Right lobe of liver (tissue), 6 donors: ENCODE results near the gene LDLRAD4. TPM values are rescaled to one million over a fixed set of nuclear protein-coding genes. Genes with fewer than 3 reads are reported as not detected.
A peak's percentile ranks its signal among the peaks of the same experiment; 100 is the strongest.

ENCODE experiments used
- ATAC-seq, 4 donors: fragments of 200-7000 bp; cut with Tn5 transposase; one replicate each; pipeline ENCODE4 v1.9.1; 2020; ENCODE audit warnings: mild to moderate bottlenecking in 4 of 4, moderate library complexity in 4 of 4
- DNase-seq, 3 donors: peaks; one replicate each; pipeline ENCODE4 v3.0.0-alpha.2; 2020
- H3K27ac ChIP-seq, 3 donors: fragments of 200-600 bp; one replicate each; pipeline ENCODE4 v1.8.0; 2022
- H3K27me3 ChIP-seq, 2 donors: fragments of 200-600 bp; one replicate each; pipeline ENCODE4 v1.8.0; 2022
- H3K36me3 ChIP-seq, 4 donors: fragments of 200-600 bp; sonication (generic) in 1 of 4; one replicate each; pipeline versions ENCODE4 v1.5.1 to v1.8.0; 2017 to 2022; ENCODE audit warnings: control low read depth in 1 of 4
- H3K4me1 ChIP-seq, 4 donors: fragments of 200-600 bp; sonication (generic) in 1 of 4; one replicate each; pipeline versions ENCODE4 v1.5.1 to v1.8.0; 2017 to 2022; ENCODE audit warnings: control low read depth in 1 of 4
- H3K4me3 ChIP-seq, 3 donors: fragments of 200-600 bp; one replicate each; pipeline ENCODE4 v1.8.0; 2022
- H3K9me3 ChIP-seq, 4 donors: fragments of 200-600 bp; sonication (generic) in 1 of 4; one replicate each; pipeline versions ENCODE4 v1.5.1 to v1.8.0; 2017 to 2022; ENCODE audit warnings: control low read depth in 1 of 4
- POLR2A ChIP-seq: fragments of 450-650 bp; IDR thresholded peaks from one replicate; pipeline ENCODE4 v1.6.1; 2017; ENCODE audit warnings: antibody characterized with exemption, mild to moderate bottlenecking
- WGBS: methylation state at CpG from one replicate; pipeline ENCODE4 v1.1.6; 2018; ENCODE audit warnings: low coverage, low lambda C conversion rate; ENCODE audit not compliant: insufficient coverage; ENCODE audit errors: missing lambda C conversion rate; 5-methylcytosine and 5-hydroxymethylcytosine counted together
- intact Hi-C, 2 donors: fragments of 100-400 bp; cut with DNase I; formaldehyde crosslinking; loops; one replicate each; pipeline versions ENCODE4 v1.11.2 to v1.14.1; 2022
- total RNA-seq, 6 experiments: library from RNA; depleted of rRNA in 2 of 6; stranded (reverse); fragments of >200 nt in 2 of 6; fragmentation: NEBNext Ultra II Directional in 3 of 6; extraction: Animal tissue kit (Norgen Biotek cat#: 25700) in 3 of 6; gene quantifications; one replicate each; pipeline versions ENCODE4 v1.1.0 to v1.2.4, GENCODE V29; 2016 to 2023
- TF ChIP-seq, protein P1 (sequence below), 4 donors: fragments of 200-600 bp in 3 of 4; fragments of 450-650 bp in 1 of 4; IDR thresholded peaks; one replicate each; pipeline versions ENCODE4 v1.5.1 to v1.8.0; 2016 to 2022; ENCODE audit warnings: antibody characterized with exemption in 4 of 4, mild to moderate bottlenecking in 2 of 4
- donor health status: DM: no; HTN: yes; CAD: no.
- donor health status: DM: no; HTN: no; CAD: no.
- donor health status: DM: no; HTN: no; CAD: no.
- donor health status: DM: no; HTN: yes; CAD: no.
- donor health status: DM: no; HTN: yes; CAD: no.

LDLRAD4 gene
- total RNA-seq, 6 experiments from 2014 or later: 10.6 to 66.4 (median 18.7) TPM

DNA sequence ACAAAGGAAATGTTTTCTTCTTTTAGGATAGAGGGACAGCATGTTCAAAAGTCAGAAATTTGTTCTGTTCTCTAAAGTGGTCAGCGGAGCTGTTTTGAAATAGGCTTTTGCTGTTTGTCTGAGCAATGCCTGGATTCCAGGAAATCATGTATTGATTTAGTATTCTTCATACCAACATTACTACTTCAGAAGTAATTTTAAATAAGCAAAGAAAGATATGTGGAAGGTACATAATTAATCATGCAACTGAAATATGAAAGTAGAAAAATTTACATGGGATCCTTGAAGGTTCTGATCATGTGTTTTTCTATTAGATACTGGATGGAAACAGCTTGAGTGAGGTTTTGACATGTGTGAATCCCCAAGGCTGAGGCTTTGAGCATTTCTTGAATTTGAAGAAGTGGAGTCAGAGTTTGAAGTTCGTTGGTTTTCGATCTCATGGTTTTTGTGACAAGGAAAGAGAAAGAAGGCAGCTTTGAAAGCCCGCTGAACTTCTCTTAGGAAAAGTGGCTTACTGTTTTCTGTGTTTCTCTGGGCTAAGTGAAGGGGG, 220.0 kb downstream of the LDLRAD4 start:
- no peak for DNase-seq
- Histone ChIP-seq H3K9me3 (no peaks in the 10 kb centered on the region), H3K4me1 (peaks cover 0 to 50% (median 20%) of the 10 kb centered on the region in 4 donors), H3K4me3 (no peak overlapping the region), H3K27me3 (no peaks in the 10 kb centered on the region), H3K36me3 (no peaks in the 10 kb centered on the region), H3K27ac (peak overlapping the region in 2 of 3 donors; percentile 21 to 86)
- intact Hi-C loops: no loop called here
- peak in 2 of 4 donors; percentile 19 to 34 for ATAC-seq
- WGBS: 8% methylated on average over 2 of the region's 4 CpGs
- TF ChIP-seq, protein P1, sequence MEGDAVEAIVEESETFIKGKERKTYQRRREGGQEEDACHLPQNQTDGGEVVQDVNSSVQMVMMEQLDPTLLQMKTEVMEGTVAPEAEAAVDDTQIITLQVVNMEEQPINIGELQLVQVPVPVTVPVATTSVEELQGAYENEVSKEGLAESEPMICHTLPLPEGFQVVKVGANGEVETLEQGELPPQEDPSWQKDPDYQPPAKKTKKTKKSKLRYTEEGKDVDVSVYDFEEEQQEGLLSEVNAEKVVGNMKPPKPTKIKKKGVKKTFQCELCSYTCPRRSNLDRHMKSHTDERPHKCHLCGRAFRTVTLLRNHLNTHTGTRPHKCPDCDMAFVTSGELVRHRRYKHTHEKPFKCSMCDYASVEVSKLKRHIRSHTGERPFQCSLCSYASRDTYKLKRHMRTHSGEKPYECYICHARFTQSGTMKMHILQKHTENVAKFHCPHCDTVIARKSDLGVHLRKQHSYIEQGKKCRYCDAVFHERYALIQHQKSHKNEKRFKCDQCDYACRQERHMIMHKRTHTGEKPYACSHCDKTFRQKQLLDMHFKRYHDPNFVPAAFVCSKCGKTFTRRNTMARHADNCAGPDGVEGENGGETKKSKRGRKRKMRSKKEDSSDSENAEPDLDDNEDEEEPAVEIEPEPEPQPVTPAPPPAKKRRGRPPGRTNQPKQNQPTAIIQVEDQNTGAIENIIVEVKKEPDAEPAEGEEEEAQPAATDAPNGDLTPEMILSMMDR (IDR thresholded peaks at IDR 0.05): no peak
- TF ChIP-seq POLR2A: no peak

DNA sequence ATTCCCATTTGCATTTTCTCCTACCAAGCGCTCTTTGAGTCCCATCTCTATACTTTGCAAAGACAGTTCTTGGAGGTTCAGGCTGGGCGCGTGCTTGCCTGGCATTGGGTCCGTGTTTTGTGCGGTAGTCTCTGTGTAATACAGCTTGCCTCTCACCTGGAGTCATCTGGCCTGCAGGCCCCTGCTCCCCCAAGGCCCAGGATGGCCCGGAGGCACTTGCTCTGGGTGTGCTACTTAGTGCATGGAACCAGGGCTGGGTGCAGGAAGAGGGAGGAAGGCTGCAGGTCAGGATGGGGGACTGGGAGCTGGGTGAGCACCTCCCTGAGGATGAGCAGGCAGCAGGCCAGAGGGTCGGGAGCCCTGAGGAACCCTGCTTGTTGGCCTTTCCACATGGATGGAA, 220.9 kb downstream of the LDLRAD4 start:
- ATAC-seq: no peak
- Histone ChIP-seq H3K27ac (peak overlapping the region in 1 of 3 donors; percentile 7), H3K36me3 (no peaks in the 10 kb centered on the region), H3K9me3 (no peaks in the 10 kb centered on the region), H3K4me1 (peaks cover 0 to 43% (median 21%) of the 10 kb centered on the region in 4 donors), H3K4me3 (no peak overlapping the region), H3K27me3 (no peaks in the 10 kb centered on the region)
- intact Hi-C loops: no loop called here
- DNase-seq: no peak
- no peak for TF ChIP-seq POLR2A
- TF ChIP-seq, protein P1 (IDR thresholded peaks at IDR 0.05): no peak
- 97% methylated on average over 5 of the region's 7 CpGs for WGBS

DNA sequence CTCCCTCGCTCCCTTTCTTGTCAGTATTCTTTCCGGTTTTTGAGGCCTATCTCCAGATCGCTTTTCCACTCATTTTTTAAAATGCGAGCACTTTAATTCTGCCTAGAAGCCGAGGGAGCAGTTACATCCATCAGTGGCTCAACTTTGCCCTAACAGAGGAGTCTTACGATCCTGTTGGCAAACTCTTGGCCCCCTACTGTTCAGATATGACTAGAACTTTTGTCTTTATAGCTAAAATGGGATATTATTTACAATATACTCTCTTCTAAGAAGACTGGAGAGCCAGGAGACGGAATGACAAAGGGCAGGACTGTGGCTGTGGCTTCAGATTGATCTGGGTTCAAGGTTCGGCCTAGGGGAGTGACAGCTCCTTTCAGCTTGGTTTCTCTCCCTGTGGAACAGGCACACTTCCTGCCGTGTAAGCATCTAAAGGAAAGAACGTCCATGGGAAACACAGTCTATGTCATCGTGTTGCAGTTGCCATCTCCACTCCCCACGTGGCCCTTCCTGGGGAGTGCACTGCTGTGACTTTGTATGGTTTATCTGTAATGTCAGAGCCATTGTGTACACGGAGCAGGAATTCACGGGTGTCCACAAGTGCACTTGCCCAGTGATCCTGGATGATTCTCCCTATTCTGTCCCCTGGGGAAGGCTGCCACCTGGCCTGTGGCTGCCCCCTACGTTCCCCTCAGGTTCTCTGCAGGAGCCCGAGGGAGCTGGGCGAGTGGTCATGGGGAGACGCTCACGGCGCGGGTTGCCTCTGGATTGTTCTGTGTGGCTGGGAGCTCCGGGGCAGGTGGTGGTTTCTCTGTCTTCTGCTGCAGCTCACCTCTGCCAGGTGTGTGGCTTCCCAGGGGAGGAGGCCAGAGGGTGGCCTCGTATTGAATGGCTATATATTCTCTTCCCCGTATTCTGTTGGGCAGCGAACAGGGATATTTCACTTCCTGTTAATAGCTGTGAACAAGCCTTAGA, 222.0 kb downstream of the LDLRAD4 start:
- TF ChIP-seq, protein P1 (IDR thresholded peaks at IDR 0.05): no peak
- TF ChIP-seq POLR2A: no peak
- no peaks in the 10 kb centered on the region for H3K27me3 ChIP-seq
- peaks cover 0 to 44% (median 20%) of the 10 kb centered on the region in 4 donors for H3K4me1 ChIP-seq
- no peak for ATAC-seq
- H3K9me3 ChIP-seq: no peaks in the 10 kb centered on the region
- WGBS: 74% methylated on average over 12 of the region's 25 CpGs
- no peaks in the 10 kb centered on the region for H3K36me3 ChIP-seq
- intact Hi-C loops: no loop called here
- no peak for DNase-seq
- no peak overlapping the region for H3K4me3 ChIP-seq
- H3K27ac ChIP-seq: peak overlapping the region in 1 of 3 donors; percentile 7

DNA sequence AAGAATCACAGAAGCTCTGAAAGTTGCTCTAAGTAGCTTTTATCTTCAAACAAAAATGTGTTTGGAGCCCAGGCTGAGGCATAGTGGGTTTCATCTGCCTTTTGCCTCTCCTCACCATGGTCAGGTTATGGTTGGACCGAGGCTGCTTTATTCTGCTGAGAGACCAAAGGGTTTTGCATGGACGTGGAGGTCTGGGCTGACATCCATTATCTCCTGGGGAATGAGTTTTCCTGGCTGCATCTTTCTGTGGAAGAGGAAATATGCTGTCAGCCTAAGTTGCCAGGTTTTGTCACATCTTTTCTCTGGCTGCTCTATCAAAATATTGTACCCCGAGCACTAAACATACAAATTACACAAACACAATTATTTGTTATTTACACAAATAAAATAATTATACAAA, 223.2 kb downstream of the LDLRAD4 start:
- Histone ChIP-seq H3K27ac (no peak overlapping the region), H3K36me3 (no peaks in the 10 kb centered on the region), H3K9me3 (no peaks in the 10 kb centered on the region), H3K4me1 (peaks cover 0 to 38% (median 18%) of the 10 kb centered on the region in 4 donors), H3K4me3 (no peak overlapping the region), H3K27me3 (no peaks in the 10 kb centered on the region)
- intact Hi-C loops: no loop called here
- 61% methylated on average over 3 of the region's 3 CpGs for WGBS
- ATAC-seq: no peak
- DNase-seq: no peak
- no peak for TF ChIP-seq POLR2A
- TF ChIP-seq, protein P1 (IDR thresholded peaks at IDR 0.05): no peak
